H1 (cell line): ENCODE results near the gene NLRP11. TPM values are rescaled to one million over a fixed set of nuclear protein-coding genes. Genes with fewer than 3 reads are reported as not detected.

ENCODE experiments used
- CTCF ChIA-PET: fragments of 300-600 bp; sonication (Branson Sonifier 250); formaldehyde crosslinking; loops from one replicate; lab custom pipeline; 2021; ENCODE audit not compliant: partially characterized antibody; lab: Charles Lee
- POLR2A ChIA-PET: fragments of 300-600 bp; sonication (Branson Sonifier 250); formaldehyde crosslinking; loops from one replicate; lab custom pipeline; 2021; ENCODE audit warnings: inconsistent platforms; ENCODE audit not compliant: partially characterized antibody; lab: Charles Lee
- DNase-seq, 2 experiments: peaks; one replicate each; pipeline versions ENCODE4 v3.0.0 to v3.0.0-alpha.2; 2010 to 2022; ENCODE audit warnings: low spot score in 2 of 2, low read depth in 1 of 2, mixed read lengths in 1 of 2
- FAIRE-seq: peaks from 2 replicates; lab custom pipeline; 2011; peaks lifted over from hg19 to GRCh38; lab: Jason Lieb, UNC
- H2AFZ ChIP-seq: 2 replicates; pipeline ENCODE4 v1.8.1; 2012; ENCODE audit warnings: low read length, inconsistent platforms
- H2AK5ac ChIP-seq: 2 replicates; pipeline ENCODE4 v1.6.1; 2013; ENCODE audit warnings: low read depth, low read length
- H2BK120ac ChIP-seq: replicated peaks from 2 replicates; pipeline ENCODE3; 2013; ENCODE audit warnings: low read depth, low read length, inconsistent platforms
- H2BK12ac ChIP-seq: 2 replicates; pipeline ENCODE4 v1.6.1; 2013; ENCODE audit warnings: low read depth, low read length
- H2BK15ac ChIP-seq: 2 replicates; pipeline ENCODE4 v1.6.1; 2013; ENCODE audit warnings: low read length
- H2BK20ac ChIP-seq: 2 replicates; pipeline ENCODE4 v1.6.1; 2013; ENCODE audit warnings: low read length
- H2BK5ac ChIP-seq: 2 replicates; pipeline ENCODE4 v1.6.1; 2013; ENCODE audit warnings: low read depth, low read length
- H3K14ac ChIP-seq: 2 replicates; pipeline ENCODE4 v1.6.1; 2013; ENCODE audit warnings: inconsistent platforms; ENCODE audit not compliant: insufficient read length
- H3K18ac ChIP-seq: 2 replicates; pipeline ENCODE4 v1.6.1; 2013; ENCODE audit warnings: low read length; ENCODE audit errors: extremely low read depth
- H3K23ac ChIP-seq: 2 replicates; pipeline ENCODE4 v1.6.1; 2013; ENCODE audit warnings: inconsistent platforms; ENCODE audit not compliant: insufficient read length
- H3K23me2 ChIP-seq: 2 replicates; pipeline ENCODE4 v1.6.1; 2013; ENCODE audit warnings: low read depth, low read length
- H3K27ac ChIP-seq: 2 replicates; pipeline ENCODE4 v1.6.1; 2011; ENCODE audit warnings: low read depth, low read length, inconsistent platforms
- H3K27me3 ChIP-seq, 4 experiments: replicated peaks in 1 of 4; 1 replicate in 1 of 4; 2 replicates in 3 of 4; pipeline versions ENCODE4 v1.6.1 to v1.8.1; 2011 to 2013; ENCODE audit warnings: low read length in 3 of 4, mild to moderate bottlenecking in 3 of 4, inconsistent platforms in 2 of 4, mixed read lengths in 2 of 4, moderate library complexity in 1 of 4; ENCODE audit not compliant: control insufficient read depth in 3 of 4, insufficient read depth in 3 of 4; ENCODE audit errors: extremely low read depth in 1 of 4
- H3K36me3 ChIP-seq, 4 experiments: 2 replicates each; pipeline versions ENCODE4 v1.6.1 to v1.8.1; 2011 to 2013; ENCODE audit warnings: mild to moderate bottlenecking in 4 of 4, low read length in 3 of 4, moderate library complexity in 2 of 4, control low read depth in 1 of 4, inconsistent platforms in 1 of 4; ENCODE audit not compliant: insufficient read depth in 4 of 4, control insufficient read depth in 2 of 4
- H3K4ac ChIP-seq: replicated peaks from 2 replicates; pipeline ENCODE3; 2013; ENCODE audit warnings: low read length, low read depth, mixed read lengths, inconsistent platforms; ENCODE audit not compliant: insufficient read length
- H3K4me1 ChIP-seq, 4 experiments: replicated peaks in 1 of 4; 1 replicate in 1 of 4; 2 replicates in 3 of 4; pipeline versions ENCODE4 v1.6.1 to v1.8.1; 2011 to 2013; ENCODE audit warnings: low read length in 3 of 4, inconsistent platforms in 2 of 4, mixed read lengths in 1 of 4; ENCODE audit not compliant: insufficient read depth in 4 of 4, control insufficient read depth in 3 of 4
- H3K4me2 ChIP-seq, 2 experiments: 2 replicates each; pipeline versions ENCODE4 v1.6.1 to v1.8.1; 2011 to 2013; ENCODE audit warnings: low read depth in 2 of 2, low read length in 2 of 2, control low read depth in 1 of 2, inconsistent platforms in 1 of 2, mild to moderate bottlenecking in 1 of 2; ENCODE audit not compliant: insufficient read depth in 1 of 2
- H3K4me3 ChIP-seq, 4 experiments: fragments of 200-600, 300-600 bp in 1 of 4; sonication (generic), shearing (Covaris generic), sonication (Bioruptor Twin) in 1 of 4; 2 replicates each; pipeline versions ENCODE4 v1.5.1 to v1.8.1; 2011 to 2016; ENCODE audit warnings: low read length in 4 of 4, low read depth in 3 of 4, control low read depth in 2 of 4, inconsistent platforms in 2 of 4, mild to moderate bottlenecking in 2 of 4, mixed read lengths in 1 of 4, moderate library complexity in 1 of 4; ENCODE audit not compliant: insufficient read depth in 2 of 4; ENCODE audit errors: extremely low read depth in 1 of 4
- H3K56ac ChIP-seq: replicated peaks from 2 replicates; pipeline ENCODE3; 2013; ENCODE audit warnings: low read depth, mild to moderate bottlenecking, mixed read lengths, low read length, inconsistent platforms; ENCODE audit not compliant: insufficient read length
- H3K79me1 ChIP-seq: 2 replicates; pipeline ENCODE4 v1.6.1; 2013; ENCODE audit warnings: low read depth, low read length, control low read depth
- H3K79me2 ChIP-seq, 2 experiments: 2 replicates each; pipeline versions ENCODE4 v1.6.1 to v1.8.1; 2012 to 2013; ENCODE audit warnings: low read length in 2 of 2, mild to moderate bottlenecking in 2 of 2, inconsistent platforms in 1 of 2; ENCODE audit not compliant: insufficient read depth in 2 of 2, control insufficient read depth in 1 of 2
- H3K9ac ChIP-seq, 4 experiments: replicated peaks in 1 of 4; 1 replicate in 1 of 4; 2 replicates in 3 of 4; pipeline versions ENCODE4 v1.6.1 to v1.8.1; 2011 to 2013; ENCODE audit warnings: low read depth in 3 of 4, low read length in 3 of 4, control low read depth in 2 of 4, mild to moderate bottlenecking in 2 of 4, moderate library complexity in 2 of 4, inconsistent platforms in 1 of 4; ENCODE audit errors: extremely low read depth in 1 of 4
- H3K9me3 ChIP-seq, 2 experiments: 2 replicates each; pipeline versions ENCODE4 v1.6.1 to v1.8.1; 2012 to 2013; ENCODE audit warnings: mild to moderate bottlenecking in 2 of 2, moderate library complexity in 2 of 2, control low read depth in 1 of 2, inconsistent platforms in 1 of 2, low read depth in 1 of 2, low read length in 1 of 2, mixed read lengths in 1 of 2; ENCODE audit not compliant: insufficient read depth in 2 of 2
- H4K20me1 ChIP-seq, 2 experiments: replicated peaks in 1 of 2; 2 replicates each; pipeline versions ENCODE3 to v1.8.1; 2011 to 2013; ENCODE audit warnings: inconsistent platforms in 2 of 2, low read length in 2 of 2, mild to moderate bottlenecking in 1 of 2; ENCODE audit not compliant: insufficient read depth in 2 of 2, control insufficient read depth in 1 of 2
- H4K5ac ChIP-seq: 2 replicates; pipeline ENCODE4 v1.6.1; 2013; ENCODE audit warnings: low read length, low read depth, mixed read lengths, inconsistent platforms; ENCODE audit not compliant: insufficient read length
- H4K8ac ChIP-seq: 2 replicates; pipeline ENCODE4 v1.8.0; 2013; ENCODE audit warnings: mild to moderate bottlenecking, moderate library complexity, low read length, inconsistent platforms; ENCODE audit not compliant: insufficient read depth; ENCODE audit errors: extremely low read depth
- H4K91ac ChIP-seq: replicated peaks from 2 replicates; pipeline ENCODE3; 2013; ENCODE audit warnings: low read length, mixed read lengths, inconsistent platforms; ENCODE audit not compliant: insufficient read length
- BRCA1 ChIP-seq: IDR thresholded peaks from 2 replicates; pipeline ENCODE4 v1.6.1; 2012; ENCODE audit warnings: low read depth, low read length, improper control_type of control experiment
- CBX5 ChIP-seq: fragments of 300-800, 300-1000 bp; sonication (generic); IDR thresholded peaks from 2 replicates; pipeline ENCODE4 v1.7.1; 2016; ENCODE audit warnings: antibody characterized with exemption, low read length, low read depth
- CHD2 ChIP-seq: IDR thresholded peaks from 2 replicates; pipeline ENCODE4 v1.6.1; 2012; ENCODE audit warnings: low read length, improper control_type of control experiment
- GTF2F1 ChIP-seq: IDR thresholded peaks from 2 replicates; pipeline ENCODE4 v1.6.1; 2012; ENCODE audit warnings: low read depth, low read length, improper control_type of control experiment, borderline replicate concordance
- HDAC2 ChIP-seq, 2 experiments: fragments of 300-600 bp in 1 of 2; sonication (generic) in 1 of 2; IDR thresholded peaks; 2 replicates each; pipeline ENCODE4 v1.6.1; 2011 to 2012; ENCODE audit warnings: low read depth in 2 of 2, low read length in 2 of 2, mild to moderate bottlenecking in 2 of 2, moderate library complexity in 2 of 2, borderline replicate concordance in 1 of 2, inconsistent platforms in 1 of 2
- POLR2A ChIP-seq, 2 experiments: IDR thresholded peaks; 1 replicate in 1 of 2; 2 replicates in 1 of 2; pipeline ENCODE4 v1.6.1; 2011; ENCODE audit warnings: low read depth in 2 of 2, low read length in 2 of 2, mild to moderate bottlenecking in 2 of 2; ENCODE audit errors: control extremely low read depth in 1 of 2
- POLR2AphosphoS5 ChIP-seq: IDR thresholded peaks from 2 replicates; pipeline ENCODE4 v1.6.1; 2011; ENCODE audit warnings: low read depth, low read length
- RAD21 ChIP-seq, 2 experiments: IDR thresholded peaks in 1 of 2; conservative IDR thresholded peaks in 1 of 2; 2 replicates each; pipeline ENCODE4 v1.6.1; 2011; ENCODE audit warnings: low read depth in 2 of 2, low read length in 2 of 2, improper control_type of control experiment in 1 of 2, inconsistent platforms in 1 of 2, mild to moderate bottlenecking in 1 of 2, moderate library complexity in 1 of 2
- RBBP5 ChIP-seq: IDR thresholded peaks from 2 replicates; pipeline ENCODE4 v1.7.1; 2012; ENCODE audit warnings: low read depth, mild to moderate bottlenecking, inconsistent platforms, low read length, moderate library complexity, borderline replicate concordance
- RFX5 ChIP-seq: IDR thresholded peaks from 2 replicates; pipeline ENCODE4 v1.6.1; 2011; ENCODE audit warnings: low read depth, low read length, improper control_type of control experiment, borderline replicate concordance
- TCF12 ChIP-seq: IDR thresholded peaks from 2 replicates; pipeline ENCODE4 v1.6.1; 2011; ENCODE audit warnings: low read depth, mild to moderate bottlenecking, low read length
- YY1 ChIP-seq: IDR thresholded peaks from 2 replicates; pipeline ENCODE4 v1.6.1; 2011; ENCODE audit warnings: low read depth, mild to moderate bottlenecking, low read length
- WGBS, 2 experiments: shearing (Covaris generic) in 1 of 2; methylation state at CpG; one replicate each; pipeline versions ENCODE4 v1.1.6 to v1.1.7; 2013 to 2015; ENCODE audit warnings: low lambda C conversion rate in 2 of 2, mixed read lengths in 2 of 2, inconsistent platforms in 1 of 2, low coverage in 1 of 2, missing lambda C conversion rate in 1 of 2; ENCODE audit not compliant: insufficient replicate concordance in 2 of 2, insufficient coverage in 1 of 2, insufficient read length in 1 of 2; ENCODE audit errors: extremely low coverage in 1 of 2, missing lambda C conversion rate in 1 of 2; 5-methylcytosine and 5-hydroxymethylcytosine counted together
- polyA plus RNA-seq, 7 experiments: library from polyadenylated mRNA; depleted of rRNA in 3 of 7; stranded (reverse) in 5 of 7; unstranded in 2 of 7; fragments of >200 nt in 5 of 7; fragments of 200-250 nt in 2 of 7; gene quantifications; 1 replicate in 5 of 7; 2 replicates in 1 of 7; 4 replicates in 1 of 7; pipeline versions ENCODE4 v1.2.1 to v1.2.3, GENCODE V29; 2011 to 2013; ENCODE audit warnings: missing spikeins in 2 of 7, mixed read lengths in 2 of 7
- total RNA-seq: library from RNA; stranded (reverse); fragmentation: NEBNext Ultra II Directional; extraction: Animal tissue kit (Norgen Biotek cat#: 25700); gene quantifications from 2 replicates; pipeline ENCODE4 v1.2.1, GENCODE V29; 2021
- TF ChIP-seq, protein P1 (sequence below): IDR thresholded peaks from 2 replicates; pipeline ENCODE4 v1.6.1; 2012; ENCODE audit warnings: inconsistent platforms

The NLRP11 gene
- total and polyA plus RNA-seq, 2 of the 8 experiments (the other 6 are each of a cell fraction or from before 2014, with no cell fraction given) = not detected

DNA sequence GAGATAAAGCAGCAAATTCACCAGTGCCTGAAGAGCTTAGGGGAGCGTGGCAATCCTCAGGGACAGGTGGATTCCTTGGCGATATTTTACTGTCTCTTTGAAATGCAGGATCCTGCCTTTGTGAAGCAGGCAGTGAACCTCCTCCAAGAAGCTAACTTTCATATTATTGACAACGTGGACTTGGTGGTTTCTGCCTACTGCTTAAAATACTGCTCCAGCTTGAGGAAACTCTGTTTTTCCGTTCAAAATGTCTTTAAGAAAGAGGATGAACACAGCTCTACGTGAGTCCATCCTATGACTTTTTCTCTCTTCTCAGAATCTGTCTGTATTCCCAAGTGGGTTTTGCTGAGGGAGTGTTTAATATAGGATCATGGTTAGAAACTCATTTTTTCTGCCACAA is 27.2 kb upstream of the NLRP11 start:
- WGBS, 2 experiments = 56% methylated on average over 5 of the region's 5 CpGs; no CpG with 5 or more reads in 1 of the 2 experiments
- Histone ChIP-seq H3K79me2 (no peaks in the 10 kb centered on the region), H3K9ac (no peak overlapping the region), H2AFZ (no peak overlapping the region), H4K91ac (no peak overlapping the region), H3K23me2 (no peaks in the 10 kb centered on the region), H2BK12ac (no peak overlapping the region), H3K79me1 (no peaks in the 10 kb centered on the region), H3K27me3 (no peaks in the 10 kb centered on the region), H3K4me3 (no peak overlapping the region), H3K9me3 (peaks cover 69 to 90% of the 10 kb centered on the region in 2 experiments), H3K36me3 (no peaks in the 10 kb centered on the region), H2BK20ac (no peak overlapping the region), H4K8ac (no peak overlapping the region), H3K56ac (no peak overlapping the region), H4K5ac (no peak overlapping the region), H2AK5ac (no peak overlapping the region), H3K14ac (no peak overlapping the region), H3K23ac (no peak overlapping the region), H3K4me2 (no peak overlapping the region), H2BK15ac (no peak overlapping the region), H4K20me1 (no peaks in the 10 kb centered on the region), H3K18ac (no peak overlapping the region), H3K4ac (no peak overlapping the region), H3K4me1 (no peaks in the 10 kb centered on the region), H2BK5ac (no peak overlapping the region), H3K27ac (no peak overlapping the region), H2BK120ac (no peak overlapping the region)
- TF ChIP-seq TCF12 = no peak
- no peak for TF ChIP-seq RFX5
- TF ChIP-seq RAD21 (IDR thresholded peaks at IDR 0.05 in 1 of 2, conservative IDR thresholded peaks at IDR 0.05 in 1 of 2; ENCODE audit: low read depth in 2 of 2, low read length in 2 of 2) = no peak
- TF ChIP-seq BRCA1 = no peak
- TF ChIP-seq POLR2AphosphoS5 = no peak
- TF ChIP-seq POLR2A (IDR thresholded peaks at IDR 0.05; ENCODE audit: control extremely low read depth in 1 of 2, low read depth in 2 of 2, low read length in 2 of 2) = no peak
- TF ChIP-seq RBBP5 = no peak
- TF ChIP-seq YY1 = no peak
- TF ChIP-seq, protein P1, sequence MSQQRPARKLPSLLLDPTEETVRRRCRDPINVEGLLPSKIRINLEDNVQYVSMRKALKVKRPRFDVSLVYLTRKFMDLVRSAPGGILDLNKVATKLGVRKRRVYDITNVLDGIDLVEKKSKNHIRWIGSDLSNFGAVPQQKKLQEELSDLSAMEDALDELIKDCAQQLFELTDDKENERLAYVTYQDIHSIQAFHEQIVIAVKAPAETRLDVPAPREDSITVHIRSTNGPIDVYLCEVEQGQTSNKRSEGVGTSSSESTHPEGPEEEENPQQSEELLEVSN = no peak
- no peak for TF ChIP-seq CBX5
- no peak for TF ChIP-seq HDAC2 (IDR thresholded peaks at IDR 0.05; ENCODE audit: borderline replicate concordance in 1 of 2, low read depth in 2 of 2, low read length in 2 of 2)
- no peak for TF ChIP-seq CHD2
- no peak for TF ChIP-seq GTF2F1
- ChIA-PET POLR2A (no interaction called here), CTCF (no interaction called here)
- DNase-seq (no peak), FAIRE-seq (no peak)
